HCT116 (cell line): ENCODE measurements around the gene CCBE1. TPM values are rescaled to one million over a fixed set of nuclear protein-coding genes. Genes with fewer than 3 reads are reported as not detected.

ENCODE experiments used
- ATAC-seq: fragments of 200-7000 bp; cut with Tn5 transposase; 2 replicates; pipeline ENCODE4 v1.9.1; 2020; ENCODE audit warnings: mild to moderate bottlenecking, moderate library complexity
- BruUV-seq: library from RNA; stranded (reverse); fragments of 400-500 nt; replicated peaks from 2 replicates; lab custom pipeline; 2021; lab: Mats Ljungman, UMichigan
- CTCF ChIA-PET: fragments of 300-600 bp; sonication (Branson Sonifier 250); formaldehyde crosslinking; loops from one replicate; lab custom pipeline; 2021; ENCODE audit warnings: antibody characterized with exemption; lab: Charles Lee
- POLR2A ChIA-PET: fragments of 300-600, 350-600 bp; sonication (Branson Sonifier 250); formaldehyde crosslinking; loops from one replicate; lab custom pipeline; 2021; ENCODE audit warnings: antibody characterized with exemption; lab: Charles Lee
- RAD21 ChIA-PET, 2 experiments: fragments of 300-600 bp; sonication (Branson Sonifier 250); formaldehyde crosslinking; loops; one replicate each; lab custom pipeline; 2023; ENCODE audit warnings: low total read pairs in 2 of 2; ENCODE audit not compliant: uncharacterized antibody in 2 of 2, unreplicated experiment in 2 of 2, low non-redundant PET in 1 of 2; lab: Charles Lee
- DNase-seq: peaks from one replicate; pipeline ENCODE4 v3.0.0-alpha.2; 2010; ENCODE audit warnings: low read depth, low spot score
- H2AFZ ChIP-seq: fragments of 200-600 bp; shearing (Covaris generic), sonication (generic); 2 replicates; pipeline ENCODE4 v1.6.1; 2017; ENCODE audit warnings: low read depth, mixed run types, mixed read lengths, antibody characterized with exemption, low read length; ENCODE audit not compliant: poor library complexity, severe bottlenecking
- H3K27ac ChIP-seq: 2 replicates; pipeline ENCODE4 v1.5.1; 2012; ENCODE audit warnings: low read depth, low read length
- H3K27me3 ChIP-seq: fragments of 200-600 bp; sonication (generic); 2 replicates; pipeline ENCODE4 v1.6.1; 2016; ENCODE audit warnings: mixed run types, low read length, mixed read lengths; ENCODE audit not compliant: insufficient read depth
- H3K36me3 ChIP-seq, 2 experiments: fragments of 200-500 bp in 1 of 2; fragments of 200-600 bp in 1 of 2; sonication (Bioruptor generic) in 1 of 2; sonication (generic) in 1 of 2; 2 replicates each; pipeline versions ENCODE4 v1.5.1 to v1.6.1; 2014 to 2016; ENCODE audit warnings: low read length in 2 of 2, inconsistent platforms in 1 of 2, mixed read lengths in 1 of 2, mixed run types in 1 of 2; ENCODE audit not compliant: insufficient read depth in 2 of 2, control insufficient read depth in 1 of 2
- H3K4me1 ChIP-seq, 2 experiments: fragments of 200-600 bp in 1 of 2; sonication (generic) in 1 of 2; 2 replicates each; pipeline versions ENCODE4 v1.5.1 to v1.6.1; 2012 to 2017; ENCODE audit warnings: low read length in 2 of 2, inconsistent platforms in 1 of 2, mild to moderate bottlenecking in 1 of 2, mixed read lengths in 1 of 2, mixed run types in 1 of 2, moderate library complexity in 1 of 2; ENCODE audit not compliant: insufficient read depth in 2 of 2, control insufficient read depth in 1 of 2
- H3K4me2 ChIP-seq: fragments of 200-600 bp; sonication (generic); 2 replicates; pipeline ENCODE4 v1.6.1; 2017; ENCODE audit warnings: mixed run types, low read length, mixed read lengths
- H3K4me3 ChIP-seq, 2 experiments: fragments of 200-600 bp in 1 of 2; sonication (generic) in 1 of 2; replicated peaks in 1 of 2; 2 replicates each; pipeline ENCODE4 v1.5.1; 2011 to 2016; ENCODE audit warnings: low read length in 2 of 2, control low read depth in 1 of 2, low read depth in 1 of 2, mild to moderate bottlenecking in 1 of 2, mixed read lengths in 1 of 2, mixed run types in 1 of 2
- H3K79me2 ChIP-seq: fragments of 200-600 bp; sonication (generic); 2 replicates; pipeline ENCODE4 v1.6.1; 2017; ENCODE audit warnings: mild to moderate bottlenecking, mixed run types, low read length, moderate library complexity, mixed read lengths; ENCODE audit not compliant: insufficient read depth
- H3K9ac ChIP-seq: fragments of 200-600 bp; sonication (generic); 2 replicates; pipeline ENCODE4 v1.6.1; 2016; ENCODE audit warnings: low read length, mixed read lengths
- H3K9me2 ChIP-seq: fragments of 200-600 bp; sonication (generic), shearing (Covaris generic); 2 replicates; pipeline ENCODE4 v1.6.1; 2017; ENCODE audit warnings: mixed run types, mild to moderate bottlenecking, moderate library complexity; ENCODE audit not compliant: insufficient read depth
- H3K9me3 ChIP-seq, 2 experiments: fragments of 200-500 bp in 1 of 2; fragments of 200-600 bp in 1 of 2; sonication (Bioruptor generic) in 1 of 2; sonication (generic) in 1 of 2; 2 replicates each; pipeline ENCODE4 v1.6.1; 2014 to 2017; ENCODE audit warnings: low read length in 2 of 2, mixed read lengths in 2 of 2, inconsistent platforms in 1 of 2, low read depth in 1 of 2, mild to moderate bottlenecking in 1 of 2, mixed run types in 1 of 2, moderate library complexity in 1 of 2; ENCODE audit not compliant: control insufficient read depth in 1 of 2, insufficient read depth in 1 of 2
- H4K20me1 ChIP-seq: fragments of 200-600 bp; sonication (generic), shearing (Covaris generic); 2 replicates; pipeline ENCODE4 v1.6.1; 2017; ENCODE audit warnings: mixed run types, mild to moderate bottlenecking, moderate library complexity; ENCODE audit not compliant: insufficient read depth
- ATF3 ChIP-seq: IDR thresholded peaks from 2 replicates; pipeline ENCODE4 v1.6.1; 2012
- CEBPB ChIP-seq: IDR thresholded peaks from 2 replicates; pipeline ENCODE4 v1.6.1; 2012; ENCODE audit warnings: low read depth
- EZH2 ChIP-seq: fragments of 200-600 bp; sonication (generic); IDR thresholded peaks from 2 replicates; pipeline ENCODE4 v1.6.1; 2017; ENCODE audit warnings: antibody characterized with exemption, mixed run types
- EZH2phosphoT487 ChIP-seq: fragments of 200-600 bp; IDR thresholded peaks from 2 replicates; pipeline ENCODE4 v1.6.1; 2018; ENCODE audit warnings: antibody characterized with exemption, borderline replicate concordance
- FOSL1 ChIP-seq: IDR thresholded peaks from 2 replicates; pipeline ENCODE4 v1.6.1; 2012; ENCODE audit warnings: low read depth
- JUND ChIP-seq: IDR thresholded peaks from 2 replicates; pipeline ENCODE4 v1.6.1; 2012
- POLR2A ChIP-seq: IDR thresholded peaks from 2 replicates; pipeline ENCODE4 v1.7.0; 2011; ENCODE audit warnings: borderline replicate concordance; ENCODE audit not compliant: insufficient read depth, insufficient read length; ENCODE audit errors: extremely low read depth
- RAD21 ChIP-seq: IDR thresholded peaks from 2 replicates; pipeline ENCODE4 v1.6.1; 2012; ENCODE audit warnings: low read depth, mild to moderate bottlenecking
- SIN3A ChIP-seq: IDR thresholded peaks from 2 replicates; pipeline ENCODE4 v1.6.1; 2012; ENCODE audit warnings: low read depth
- SRF ChIP-seq: IDR thresholded peaks from 2 replicates; pipeline ENCODE4 v1.6.1; 2012; ENCODE audit warnings: low read depth
- ZNF274 ChIP-seq: fragments of 200-500 bp; sonication (Bioruptor generic); IDR thresholded peaks from 2 replicates; pipeline ENCODE4 v1.6.1; 2014; ENCODE audit warnings: mild to moderate bottlenecking, low read depth, low read length, inconsistent platforms
- intact Hi-C: fragments of 100-400 bp; cut with micrococcal nuclease; formaldehyde crosslinking; loops from 2 replicates; pipeline ENCODE4 v1.10.0; 2022
- total RNA-seq: library from RNA; stranded (reverse); gene quantifications from one replicate; pipeline ENCODE4 v1.2.1, GENCODE V29; 2021; ENCODE audit not compliant: unreplicated experiment

The CCBE1 gene
- total RNA-seq, 1 experiment from 2014 or later = 0.84 TPM

- Histone ChIP-seq H3K4me1 (no peaks in the 10 kb centered on the region), H3K4me3 (no peak overlapping the region), H4K20me1 (no peaks in the 10 kb centered on the region), H2AFZ (no peak overlapping the region), H3K27ac (no peak overlapping the region), H3K9me2 (no peaks in the 10 kb centered on the region), H3K9ac (no peak overlapping the region), H3K9me3 (no peaks in the 10 kb centered on the region), H3K27me3 (peaks cover 10% of the 10 kb centered on the region), H3K4me2 (no peak overlapping the region), H3K36me3 (no peaks in the 10 kb centered on the region)
- RAD21 ChIA-PET = no interaction called here
- BruUV-seq = no TSS peak
- POLR2A ChIA-PET = no interaction called here
- CTCF ChIA-PET = interaction anchor here (1.0 kb wide), 1 partner anchor 23 kb away, joined by 3 read pairs; the partner anchor contains the start of gene CCBE1
- intact Hi-C loops = no loop called here
- ATAC-seq = no peak
- no peak for TF ChIP-seq ATF3
- no peak for TF ChIP-seq SRF
- TF ChIP-seq, all 23 proteins: peak for 0
- DNase-seq = no peak
- no peaks in the 10 kb centered on the region for H3K79me2 ChIP-seq
Observed at GRCh38 chr18:59674186-59674902, 22.9 kb downstream of the CCBE1 start.

GRCh38 chr18:59672235-59672711 lies 24.9 kb downstream of the CCBE1 start:
- Histone ChIP-seq H3K79me2 (no peaks in the 10 kb centered on the region), H3K9me2 (no peaks in the 10 kb centered on the region), H4K20me1 (no peaks in the 10 kb centered on the region), H3K27me3 (peaks cover 10% of the 10 kb centered on the region), H3K4me2 (no peak overlapping the region), H3K4me3 (no peak overlapping the region), H3K9me3 (no peaks in the 10 kb centered on the region), H3K27ac (no peak overlapping the region), H3K36me3 (no peaks in the 10 kb centered on the region), H2AFZ (no peak overlapping the region), H3K4me1 (no peaks in the 10 kb centered on the region), H3K9ac (no peak overlapping the region)
- TF ChIP-seq SRF (no peak), POLR2A (no peak), ZNF274 (no peak), JUND (no peak), EZH2phosphoT487 (no peak), EZH2 (no peak), FOSL1 (no peak), CEBPB (no peak), RAD21 (no peak), SIN3A (no peak)
- no TSS peak for BruUV-seq
- ATAC-seq (no peak), DNase-seq (no peak)
- RAD21 ChIA-PET = no interaction called here
- CTCF ChIA-PET = no interaction called here
- POLR2A ChIA-PET = no interaction called here
- intact Hi-C loops = no loop called here
